Measurements from ENCODE around the gene PLXNA2.

The PLXNA2 gene

GRCh38 chr1:207990876-207991582, 253.2 kb downstream of the PLXNA2 start:
- no peak overlapping the region for H2AK5ac ChIP-seq (ENCODE audit: low read depth, low read length)
- H3K18ac ChIP-seq (ENCODE audit: low read length) = peak overlapping the region; percentile 53
- H3K9me3 ChIP-seq (replicated peaks in 1 of 2; ENCODE audit: control insufficient read depth in 2 of 2, insufficient read depth in 1 of 2, low read depth in 1 of 2, low read length in 2 of 2) = no peaks in the 10 kb centered on the region
- DNase-seq (ENCODE audit: low spot score) = no peak
- no peak overlapping the region for H3K23ac ChIP-seq (ENCODE audit: low read depth, low read length, poor library complexity)
- H2BK120ac ChIP-seq (ENCODE audit: low read depth, low read length) = no peak overlapping the region
- no peak overlapping the region for H4K91ac ChIP-seq (ENCODE audit: low read depth, low read length, poor library complexity)
- no peak overlapping the region for H2BK15ac ChIP-seq (ENCODE audit: low read length)
- no peak overlapping the region for H3K9ac ChIP-seq (ENCODE audit: low read depth, low read length, poor library complexity)
- H3K14ac ChIP-seq (ENCODE audit: low read length) = no peak overlapping the region
- no peaks in the 10 kb centered on the region for H3K79me1 ChIP-seq (ENCODE audit: low read depth, low read length)
- no peak overlapping the region for H2BK12ac ChIP-seq (ENCODE audit: low read length)
- H3K36me3 ChIP-seq (replicated peaks in 1 of 2; ENCODE audit: control insufficient read depth in 2 of 2, insufficient read depth in 2 of 2, low read length in 2 of 2) = no peaks in the 10 kb centered on the region
- no peak overlapping the region for H2AFZ ChIP-seq (ENCODE audit: low read length)
- WGBS, 2 donors (ENCODE audit: extremely low coverage in 2 of 2, insufficient read length in 2 of 2, insufficient replicate concordance in 1 of 2) = no CpG with 5 or more reads among the region's 16 CpGs
- no peak overlapping the region for H3K27ac ChIP-seq (replicated peaks; ENCODE audit: low read length)
- H3K4me1 ChIP-seq (ENCODE audit: control insufficient read depth in 2 of 2, insufficient read depth in 1 of 2, low read depth in 1 of 2, low read length in 2 of 2) = peaks cover 0 to 5% of the 10 kb centered on the region in 2 donors
- no peak overlapping the region for H4K8ac ChIP-seq (ENCODE audit: low read depth, low read length)
- H3K4me3 ChIP-seq (ENCODE audit: low read length in 2 of 2) = no peak overlapping the region
- H3K4me2 ChIP-seq (ENCODE audit: insufficient read depth, low read length, poor library complexity, severe bottlenecking) = no peak overlapping the region
- no peak overlapping the region for H3K4ac ChIP-seq (ENCODE audit: low read length)
- no peaks in the 10 kb centered on the region for H3K27me3 ChIP-seq (ENCODE audit: control insufficient read depth in 3 of 3, insufficient read depth in 3 of 3, low read depth in 1 of 3, low read length in 3 of 3)
- H2BK5ac ChIP-seq (ENCODE audit: low read length) = no peak overlapping the region

GRCh38 chr1:207990455-207990854, 253.7 kb downstream of the PLXNA2 start:
- H2BK15ac ChIP-seq (ENCODE audit: low read length) = no peak overlapping the region
- no peak overlapping the region for H2AFZ ChIP-seq (ENCODE audit: low read length)
- H3K36me3 ChIP-seq (replicated peaks in 1 of 2; ENCODE audit: control insufficient read depth in 2 of 2, insufficient read depth in 2 of 2, low read length in 2 of 2) = no peaks in the 10 kb centered on the region
- H2AK5ac ChIP-seq (ENCODE audit: low read depth, low read length) = no peak overlapping the region
- no peak overlapping the region for H3K18ac ChIP-seq (ENCODE audit: low read length)
- no peak overlapping the region for H2BK5ac ChIP-seq (ENCODE audit: low read length)
- no peak for DNase-seq (ENCODE audit: low spot score)
- no peak overlapping the region for H3K4me2 ChIP-seq (ENCODE audit: insufficient read depth, low read length, poor library complexity, severe bottlenecking)
- no peaks in the 10 kb centered on the region for H3K79me1 ChIP-seq (ENCODE audit: low read depth, low read length)
- no peak overlapping the region for H3K23ac ChIP-seq (ENCODE audit: low read depth, low read length, poor library complexity)
- no peak overlapping the region for H2BK120ac ChIP-seq (ENCODE audit: low read depth, low read length)
- H3K4me1 ChIP-seq (ENCODE audit: control insufficient read depth in 2 of 2, insufficient read depth in 1 of 2, low read depth in 1 of 2, low read length in 2 of 2) = peaks cover 0 to 5% of the 10 kb centered on the region in 2 donors
- H3K27me3 ChIP-seq (ENCODE audit: control insufficient read depth in 3 of 3, insufficient read depth in 3 of 3, low read depth in 1 of 3, low read length in 3 of 3) = no peaks in the 10 kb centered on the region
- H3K9ac ChIP-seq (ENCODE audit: low read depth, low read length, poor library complexity) = no peak overlapping the region
- no peak overlapping the region for H3K14ac ChIP-seq (ENCODE audit: low read length)
- no peak overlapping the region for H3K27ac ChIP-seq (replicated peaks; ENCODE audit: low read length)
- no peak overlapping the region for H3K4me3 ChIP-seq (ENCODE audit: low read length in 2 of 2)
- no peak overlapping the region for H4K91ac ChIP-seq (ENCODE audit: low read depth, low read length, poor library complexity)
- WGBS, 2 donors (ENCODE audit: extremely low coverage in 2 of 2, insufficient read length in 2 of 2, insufficient replicate concordance in 1 of 2) = no CpG with 5 or more reads among the region's 5 CpGs
- H3K9me3 ChIP-seq (replicated peaks in 1 of 2; ENCODE audit: control insufficient read depth in 2 of 2, insufficient read depth in 1 of 2, low read depth in 1 of 2, low read length in 2 of 2) = no peaks in the 10 kb centered on the region
- H4K8ac ChIP-seq (ENCODE audit: low read depth, low read length) = no peak overlapping the region
- H2BK12ac ChIP-seq (ENCODE audit: low read length) = no peak overlapping the region
- no peak overlapping the region for H3K4ac ChIP-seq (ENCODE audit: low read length)

- H3K27ac ChIP-seq (replicated peaks; ENCODE audit: low read length) = no peak overlapping the region
- no CpG with 5 or more reads among the region's 10 CpGs for WGBS, 2 donors (ENCODE audit: extremely low coverage in 2 of 2, insufficient read length in 2 of 2, insufficient replicate concordance in 1 of 2)
- H3K36me3 ChIP-seq (replicated peaks in 1 of 2; ENCODE audit: control insufficient read depth in 2 of 2, insufficient read depth in 2 of 2, low read length in 2 of 2) = no peaks in the 10 kb centered on the region
- H3K9me3 ChIP-seq (replicated peaks in 1 of 2; ENCODE audit: control insufficient read depth in 2 of 2, insufficient read depth in 1 of 2, low read depth in 1 of 2, low read length in 2 of 2) = no peaks in the 10 kb centered on the region
- no peak overlapping the region for H2AFZ ChIP-seq (ENCODE audit: low read length)
- no peak overlapping the region for H2BK5ac ChIP-seq (ENCODE audit: low read length)
- no peak overlapping the region for H3K4me2 ChIP-seq (ENCODE audit: insufficient read depth, low read length, poor library complexity, severe bottlenecking)
- H2AK5ac ChIP-seq (ENCODE audit: low read depth, low read length) = no peak overlapping the region
- H3K4me1 ChIP-seq (ENCODE audit: control insufficient read depth in 2 of 2, insufficient read depth in 1 of 2, low read depth in 1 of 2, low read length in 2 of 2) = peaks cover 0 to 5% of the 10 kb centered on the region in 2 donors
- no peak overlapping the region for H3K4ac ChIP-seq (ENCODE audit: low read length)
- no peak overlapping the region for H2BK120ac ChIP-seq (ENCODE audit: low read depth, low read length)
- no peak overlapping the region for H4K8ac ChIP-seq (ENCODE audit: low read depth, low read length)
- no peak overlapping the region for H3K14ac ChIP-seq (ENCODE audit: low read length)
- H3K27me3 ChIP-seq (ENCODE audit: control insufficient read depth in 3 of 3, insufficient read depth in 3 of 3, low read depth in 1 of 3, low read length in 3 of 3) = no peaks in the 10 kb centered on the region
- no peak overlapping the region for H3K4me3 ChIP-seq (ENCODE audit: low read length in 2 of 2)
- no peak overlapping the region for H2BK15ac ChIP-seq (ENCODE audit: low read length)
- no peak for DNase-seq (ENCODE audit: low spot score)
- no peak overlapping the region for H2BK12ac ChIP-seq (ENCODE audit: low read length)
- no peak overlapping the region for H3K23ac ChIP-seq (ENCODE audit: low read depth, low read length, poor library complexity)
- no peak overlapping the region for H4K91ac ChIP-seq (ENCODE audit: low read depth, low read length, poor library complexity)
- no peaks in the 10 kb centered on the region for H3K79me1 ChIP-seq (ENCODE audit: low read depth, low read length)
- no peak overlapping the region for H3K18ac ChIP-seq (ENCODE audit: low read length)
- H3K9ac ChIP-seq (ENCODE audit: low read depth, low read length, poor library complexity) = no peak overlapping the region
Measured at GRCh38 chr1:207988326-207989165, 255.6 kb downstream of the PLXNA2 start.

GRCh38 chr1:207987164-207987563, 257.0 kb downstream of the PLXNA2 start:
- Histone ChIP-seq H3K4me2 (ENCODE audit: insufficient read depth, low read length, poor library complexity, severe bottlenecking) (no peak overlapping the region), H3K4me3 (ENCODE audit: low read length in 2 of 2) (no peak overlapping the region), H3K27ac (replicated peaks; ENCODE audit: low read length) (no peak overlapping the region), H4K91ac (ENCODE audit: low read depth, low read length, poor library complexity) (no peak overlapping the region), H3K18ac (ENCODE audit: low read length) (no peak overlapping the region), H3K27me3 (ENCODE audit: control insufficient read depth in 3 of 3, insufficient read depth in 3 of 3, low read depth in 1 of 3, low read length in 3 of 3) (peaks cover 0 to 2% (median 0%) of the 10 kb centered on the region in 3 experiments), H2BK5ac (ENCODE audit: low read length) (no peak overlapping the region), H3K4ac (ENCODE audit: low read length) (no peak overlapping the region), H2BK120ac (ENCODE audit: low read depth, low read length) (no peak overlapping the region), H3K23ac (ENCODE audit: low read depth, low read length, poor library complexity) (no peak overlapping the region), H2BK12ac (ENCODE audit: low read length) (no peak overlapping the region), H4K8ac (ENCODE audit: low read depth, low read length) (no peak overlapping the region), H2AK5ac (ENCODE audit: low read depth, low read length) (no peak overlapping the region), H2AFZ (ENCODE audit: low read length) (no peak overlapping the region), H3K9ac (ENCODE audit: low read depth, low read length, poor library complexity) (no peak overlapping the region), H2BK15ac (ENCODE audit: low read length) (no peak overlapping the region), H3K36me3 (replicated peaks in 1 of 2; ENCODE audit: control insufficient read depth in 2 of 2, insufficient read depth in 2 of 2, low read length in 2 of 2) (no peaks in the 10 kb centered on the region), H3K9me3 (replicated peaks in 1 of 2; ENCODE audit: control insufficient read depth in 2 of 2, insufficient read depth in 1 of 2, low read depth in 1 of 2, low read length in 2 of 2) (no peaks in the 10 kb centered on the region), H3K4me1 (ENCODE audit: control insufficient read depth in 2 of 2, insufficient read depth in 1 of 2, low read depth in 1 of 2, low read length in 2 of 2) (peaks cover 0 to 5% of the 10 kb centered on the region in 2 donors), H3K14ac (ENCODE audit: low read length) (no peak overlapping the region), H3K79me1 (ENCODE audit: low read depth, low read length) (peaks cover 2% of the 10 kb centered on the region)
- no CpG with 5 or more reads among the region's 5 CpGs for WGBS, 2 donors (ENCODE audit: extremely low coverage in 2 of 2, insufficient read length in 2 of 2, insufficient replicate concordance in 1 of 2)
- no peak for DNase-seq (ENCODE audit: low spot score)

Measured in neuronal stem cell (in vitro differentiated cells).